HepG2 (cell line): Measurements from ENCODE around the gene SLC25A15. TPM values are rescaled to one million over a fixed set of nuclear protein-coding genes. Genes with fewer than 3 reads are reported as not detected.

Experiments used
- ATAC-seq: fragments of 200-7000 bp; cut with Tn5 transposase; 3 replicates; pipeline ENCODE4 v1.9.1; 2020; ENCODE audit warnings: mild to moderate bottlenecking, moderate library complexity
- BruUV-seq: library from RNA; stranded (reverse); fragments of 400-500 nt; replicated peaks from 2 replicates; lab custom pipeline; 2021; lab: Mats Ljungman, UMichigan
- CTCF ChIA-PET: fragments of 300-600 bp; formaldehyde crosslinking; extraction: SDS; loops from one replicate; lab custom pipeline; 2021; ENCODE audit warnings: low total read pairs, inconsistent platforms, low intra/inter-chr PET ratio; lab: Yijun Ruan, JAX
- POLR2A ChIA-PET: fragments of 350-600 bp; sonication (Branson Sonifier 250); formaldehyde crosslinking; loops from one replicate; lab custom pipeline; 2020; ENCODE audit warnings: antibody characterized with exemption, inconsistent platforms; lab: Yijun Ruan, JAX
- DNase-seq: peaks from one replicate; pipeline ENCODE4 v3.0.0-alpha.2; 2015; ENCODE audit warnings: low spot score
- FAIRE-seq: peaks from 3 replicates; lab custom pipeline; 2011; peaks lifted over from hg19 to GRCh38; lab: Jason Lieb, UNC
- H2AFZ ChIP-seq: one replicate; pipeline ENCODE4 v1.6.1; 2011; ENCODE audit warnings: low read length, inconsistent platforms
- H3K27ac ChIP-seq: fragments of 300-600 bp; 3 replicates; pipeline ENCODE4 v1.8.0; 2011; ENCODE audit warnings: mixed run types, mild to moderate bottlenecking, mixed read lengths, low read length, inconsistent platforms; ENCODE audit not compliant: insufficient read depth; ENCODE audit errors: extremely low read length
- H3K27me3 ChIP-seq, 2 experiments: fragments of 200-600 bp in 1 of 2; 2 replicates in 1 of 2; 3 replicates in 1 of 2; pipeline versions ENCODE4 v1.6.0 to v1.8.0; 2011; ENCODE audit warnings: low read length in 2 of 2, mild to moderate bottlenecking in 2 of 2, moderate library complexity in 2 of 2, inconsistent platforms in 1 of 2; ENCODE audit not compliant: insufficient read depth in 2 of 2, control insufficient read depth in 1 of 2
- H3K36me3 ChIP-seq, 2 experiments: fragments of 200-600 bp in 1 of 2; replicated peaks in 1 of 2; 2 replicates in 1 of 2; 3 replicates in 1 of 2; pipeline versions ENCODE4 v1.5.1 to v1.8.0; 2011; ENCODE audit warnings: low read length in 2 of 2, inconsistent platforms in 1 of 2; ENCODE audit not compliant: insufficient read depth in 2 of 2, control insufficient read depth in 1 of 2
- H3K4me1 ChIP-seq: 2 replicates; pipeline ENCODE4 v1.5.1; 2012; ENCODE audit warnings: low read length, inconsistent platforms; ENCODE audit not compliant: insufficient read depth
- H3K4me2 ChIP-seq: 2 replicates; pipeline ENCODE4 v1.6.0; 2011; ENCODE audit warnings: low read depth, low read length, inconsistent platforms
- H3K4me3 ChIP-seq, 3 experiments: fragments of 200-600 bp in 1 of 3; sonication (generic), shearing (Covaris generic) in 1 of 3; replicated peaks in 1 of 3; 2 replicates each; pipeline ENCODE4 v1.5.1; 2011 to 2016; ENCODE audit warnings: low read length in 3 of 3, inconsistent platforms in 2 of 3, low read depth in 2 of 3, mild to moderate bottlenecking in 2 of 3, control low read depth in 1 of 3, mixed read lengths in 1 of 3; ENCODE audit not compliant: insufficient read depth in 1 of 3
- H3K79me2 ChIP-seq: one replicate; pipeline ENCODE4 v1.6.1; 2011; ENCODE audit warnings: low read length, inconsistent platforms; ENCODE audit not compliant: insufficient read depth
- H3K9ac ChIP-seq: 2 replicates; pipeline ENCODE4 v1.6.0; 2011; ENCODE audit warnings: mild to moderate bottlenecking, low read depth, low read length, inconsistent platforms; ENCODE audit not compliant: insufficient read depth
- H3K9me3 ChIP-seq: 2 replicates; pipeline ENCODE4 v1.5.1; 2012; ENCODE audit warnings: mild to moderate bottlenecking, low read length
- H4K20me1 ChIP-seq: 2 replicates; pipeline ENCODE4 v1.6.0; 2011; ENCODE audit warnings: inconsistent platforms, mild to moderate bottlenecking, low read length, moderate library complexity; ENCODE audit not compliant: insufficient read depth
- ZNF333 ChIP-seq: sonication (generic); formaldehyde crosslinking; IDR thresholded peaks from 2 replicates; pipeline ENCODE4 v1.4.0; 2020; ENCODE audit warnings: mild to moderate bottlenecking, missing genetic modification reagents, borderline replicate concordance
- ZNF652 ChIP-seq: IDR thresholded peaks from 2 replicates; pipeline ENCODE4 v1.6.1; 2016; ENCODE audit warnings: low read depth, borderline replicate concordance
- WGBS: methylation state at CpG from one replicate; pipeline ENCODE4 v1.1.6; 2017; ENCODE audit warnings: low lambda C conversion rate; 5-methylcytosine and 5-hydroxymethylcytosine counted together
- in situ Hi-C: cut with HindIII; loops from 2 replicates; pipeline ENCODE4 v1.10.0; 2017; ENCODE audit warnings: low pct_unique_long_range_greater_than_20kb; ENCODE audit not compliant: extremely low pct_ligation_motif_present
- intact Hi-C: fragments of 100-400 bp; cut with micrococcal nuclease; formaldehyde crosslinking; loops from one replicate; pipeline ENCODE4 v1.10.0; 2022; ENCODE audit not compliant: unreplicated experiment
- polyA plus RNA-seq, 8 experiments: library from polyadenylated mRNA; depleted of rRNA in 3 of 8; stranded (reverse) in 7 of 8; unstranded in 1 of 8; fragments of >200 nt; fragmentation: Illumina TruSeq in 4 of 8; extraction: Trizol in 4 of 8; gene quantifications; 2 replicates each; pipeline versions ENCODE4 v1.2.1 to v1.2.3, GENCODE V29; 2011 to 2016; ENCODE audit warnings: low read depth in 4 of 8, missing spikeins in 1 of 8, mixed read lengths in 1 of 8; ENCODE audit not compliant: insufficient read depth in 1 of 8
- total RNA-seq, 5 experiments: library from RNA; depleted of rRNA; stranded (reverse); fragments of >200 nt; fragmentation: Illumina TruSeq; extraction: Trizol; gene quantifications; 2 replicates each; pipeline ENCODE4 v1.2.3, GENCODE V29; 2016; ENCODE audit warnings: low read depth in 1 of 5
- TF ChIP-seq, protein P1 (sequence below): sonication (generic); formaldehyde crosslinking; IDR thresholded peaks from 2 replicates; pipeline ENCODE4 v1.4.0; 2020; ENCODE audit warnings: missing genetic modification reagents
- TF ChIP-seq, protein P2 (sequence below): sonication (generic); formaldehyde crosslinking; IDR thresholded peaks from 2 replicates; pipeline ENCODE4 v1.5.0; 2020; ENCODE audit warnings: mild to moderate bottlenecking, missing genetic modification reagents, borderline replicate concordance
- TF ChIP-seq, protein P3 (sequence below): sonication (generic); formaldehyde crosslinking; IDR thresholded peaks from 2 replicates; pipeline ENCODE4 v1.5.0; 2020; ENCODE audit warnings: mild to moderate bottlenecking, missing genetic modification reagents, moderate library complexity

Gene SLC25A15
- total and polyA plus RNA-seq, 2 of the 13 experiments (the other 11 are each of a cell fraction or from before 2014, with no cell fraction given): 17.3 to 39.1 TPM

GRCh38 chr13:40777809-40778175, 11.6 kb upstream of the SLC25A15 start:
- H3K4me3 ChIP-seq: peak overlapping the region in 2 of 3 experiments; percentile 59 to 60; a peak in 3 of 6 replicates
- H3K4me2 ChIP-seq: peak overlapping the region; percentile 83
- POLR2A ChIA-PET: interaction anchor here (1.2 to 2.3 kb wide), 4 partner anchors 9 to 144 kb away, joined by 3 to 16 read pairs (median 6); partner anchors contain the start of gene SLC25A15
- no peaks in the 10 kb centered on the region for H3K27me3 ChIP-seq
- no peaks in the 10 kb centered on the region for H3K9me3 ChIP-seq
- H3K4me1 ChIP-seq: peaks cover 77% of the 10 kb centered on the region
- no peaks in the 10 kb centered on the region for H3K79me2 ChIP-seq
- H2AFZ ChIP-seq: peak overlapping the region; percentile 83
- no peaks in the 10 kb centered on the region for H4K20me1 ChIP-seq
- FAIRE-seq (no peak), ATAC-seq (peak; percentile 29), DNase-seq (no peak)
- 2% methylated on average over 3 of the region's 3 CpGs for WGBS
- peak overlapping the region; percentile 5 for H3K27ac ChIP-seq
- BruUV-seq: no TSS peak
- intact Hi-C loops (loop anchor here (1.0 to 2.0 kb wide), 4 partner anchors 9 to 1093 kb away; no protein-coding TSS in a partner anchor), in situ Hi-C loops (loop anchor here (10.0 kb wide), 1 partner anchor 243 kb away; no protein-coding TSS in a partner anchor)
- CTCF ChIA-PET: interaction anchor here (1.3 to 2.2 kb wide), 3 partner anchors 9 to 835 kb away, joined by 4 to 24 read pairs (median 6); no protein-coding TSS in a partner anchor
- H3K36me3 ChIP-seq: no peaks in the 10 kb centered on the region
- H3K9ac ChIP-seq: 0 out of 2 replicates have a peak overlapping the region, but pooled peaks have one; percentile 7
- no peak for TF ChIP-seq ZNF652 (CRISPR knock-in tag)
- TF ChIP-seq, all 625 proteins: peak for 0

- Histone ChIP-seq H3K36me3 (no peaks in the 10 kb centered on the region), H3K4me3 (no peak overlapping the region), H3K9me3 (no peaks in the 10 kb centered on the region), H4K20me1 (no peaks in the 10 kb centered on the region), H2AFZ (peak overlapping the region; percentile 34), H3K9ac (no peak overlapping the region), H3K4me1 (peaks cover 65% of the 10 kb centered on the region), H3K4me2 (peak overlapping the region; percentile 41; the same call in 1 of the 2 replicates), H3K27ac (no peak overlapping the region), H3K79me2 (no peaks in the 10 kb centered on the region), H3K27me3 (no peaks in the 10 kb centered on the region)
- intact Hi-C loops (no loop called here), in situ Hi-C loops (loop anchor here (10.0 kb wide), 1 partner anchor 244 kb away; no protein-coding TSS in a partner anchor)
- WGBS: 10% methylated on average over 4 of the region's 4 CpGs
- FAIRE-seq (no peak), ATAC-seq (no peak), DNase-seq (no peak)
- no TSS peak for BruUV-seq
- POLR2A ChIA-PET: interaction anchor here (1.1 to 1.3 kb wide), 2 partner anchors 8 to 9 kb away, joined by 3 to 4 read pairs; no protein-coding TSS in a partner anchor
- CTCF ChIA-PET: no interaction called here
- TF ChIP-seq, protein P1, sequence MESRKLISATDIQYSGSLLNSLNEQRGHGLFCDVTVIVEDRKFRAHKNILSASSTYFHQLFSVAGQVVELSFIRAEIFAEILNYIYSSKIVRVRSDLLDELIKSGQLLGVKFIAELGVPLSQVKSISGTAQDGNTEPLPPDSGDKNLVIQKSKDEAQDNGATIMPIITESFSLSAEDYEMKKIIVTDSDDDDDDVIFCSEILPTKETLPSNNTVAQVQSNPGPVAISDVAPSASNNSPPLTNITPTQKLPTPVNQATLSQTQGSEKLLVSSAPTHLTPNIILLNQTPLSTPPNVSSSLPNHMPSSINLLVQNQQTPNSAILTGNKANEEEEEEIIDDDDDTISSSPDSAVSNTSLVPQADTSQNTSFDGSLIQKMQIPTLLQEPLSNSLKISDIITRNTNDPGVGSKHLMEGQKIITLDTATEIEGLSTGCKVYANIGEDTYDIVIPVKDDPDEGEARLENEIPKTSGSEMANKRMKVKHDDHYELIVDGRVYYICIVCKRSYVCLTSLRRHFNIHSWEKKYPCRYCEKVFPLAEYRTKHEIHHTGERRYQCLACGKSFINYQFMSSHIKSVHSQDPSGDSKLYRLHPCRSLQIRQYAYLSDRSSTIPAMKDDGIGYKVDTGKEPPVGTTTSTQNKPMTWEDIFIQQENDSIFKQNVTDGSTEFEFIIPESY: no peak
- TF ChIP-seq ZNF333 (CRISPR knock-in tag): no peak
- TF ChIP-seq, protein P2, sequence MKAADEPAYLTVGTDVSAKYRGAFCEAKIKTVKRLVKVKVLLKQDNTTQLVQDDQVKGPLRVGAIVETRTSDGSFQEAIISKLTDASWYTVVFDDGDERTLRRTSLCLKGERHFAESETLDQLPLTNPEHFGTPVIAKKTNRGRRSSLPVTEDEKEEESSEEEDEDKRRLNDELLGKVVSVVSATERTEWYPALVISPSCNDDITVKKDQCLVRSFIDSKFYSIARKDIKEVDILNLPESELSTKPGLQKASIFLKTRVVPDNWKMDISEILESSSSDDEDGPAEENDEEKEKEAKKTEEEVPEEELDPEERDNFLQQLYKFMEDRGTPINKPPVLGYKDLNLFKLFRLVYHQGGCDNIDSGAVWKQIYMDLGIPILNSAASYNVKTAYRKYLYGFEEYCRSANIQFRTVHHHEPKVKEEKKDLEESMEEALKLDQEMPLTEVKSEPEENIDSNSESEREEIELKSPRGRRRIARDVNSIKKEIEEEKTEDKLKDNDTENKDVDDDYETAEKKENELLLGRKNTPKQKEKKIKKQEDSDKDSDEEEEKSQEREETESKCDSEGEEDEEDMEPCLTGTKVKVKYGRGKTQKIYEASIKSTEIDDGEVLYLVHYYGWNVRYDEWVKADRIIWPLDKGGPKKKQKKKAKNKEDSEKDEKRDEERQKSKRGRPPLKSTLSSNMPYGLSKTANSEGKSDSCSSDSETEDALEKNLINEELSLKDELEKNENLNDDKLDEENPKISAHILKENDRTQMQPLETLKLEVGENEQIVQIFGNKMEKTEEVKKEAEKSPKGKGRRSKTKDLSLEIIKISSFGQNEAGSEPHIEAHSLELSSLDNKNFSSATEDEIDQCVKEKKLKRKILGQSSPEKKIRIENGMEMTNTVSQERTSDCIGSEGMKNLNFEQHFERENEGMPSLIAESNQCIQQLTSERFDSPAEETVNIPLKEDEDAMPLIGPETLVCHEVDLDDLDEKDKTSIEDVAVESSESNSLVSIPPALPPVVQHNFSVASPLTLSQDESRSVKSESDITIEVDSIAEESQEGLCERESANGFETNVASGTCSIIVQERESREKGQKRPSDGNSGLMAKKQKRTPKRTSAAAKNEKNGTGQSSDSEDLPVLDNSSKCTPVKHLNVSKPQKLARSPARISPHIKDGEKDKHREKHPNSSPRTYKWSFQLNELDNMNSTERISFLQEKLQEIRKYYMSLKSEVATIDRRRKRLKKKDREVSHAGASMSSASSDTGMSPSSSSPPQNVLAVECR: no peak
- TF ChIP-seq, protein P3, sequence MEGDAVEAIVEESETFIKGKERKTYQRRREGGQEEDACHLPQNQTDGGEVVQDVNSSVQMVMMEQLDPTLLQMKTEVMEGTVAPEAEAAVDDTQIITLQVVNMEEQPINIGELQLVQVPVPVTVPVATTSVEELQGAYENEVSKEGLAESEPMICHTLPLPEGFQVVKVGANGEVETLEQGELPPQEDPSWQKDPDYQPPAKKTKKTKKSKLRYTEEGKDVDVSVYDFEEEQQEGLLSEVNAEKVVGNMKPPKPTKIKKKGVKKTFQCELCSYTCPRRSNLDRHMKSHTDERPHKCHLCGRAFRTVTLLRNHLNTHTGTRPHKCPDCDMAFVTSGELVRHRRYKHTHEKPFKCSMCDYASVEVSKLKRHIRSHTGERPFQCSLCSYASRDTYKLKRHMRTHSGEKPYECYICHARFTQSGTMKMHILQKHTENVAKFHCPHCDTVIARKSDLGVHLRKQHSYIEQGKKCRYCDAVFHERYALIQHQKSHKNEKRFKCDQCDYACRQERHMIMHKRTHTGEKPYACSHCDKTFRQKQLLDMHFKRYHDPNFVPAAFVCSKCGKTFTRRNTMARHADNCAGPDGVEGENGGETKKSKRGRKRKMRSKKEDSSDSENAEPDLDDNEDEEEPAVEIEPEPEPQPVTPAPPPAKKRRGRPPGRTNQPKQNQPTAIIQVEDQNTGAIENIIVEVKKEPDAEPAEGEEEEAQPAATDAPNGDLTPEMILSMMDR (CRISPR knock-in tag): no peak
Measured at GRCh38 chr13:40779049-40779448, 10.4 kb upstream of the SLC25A15 start.
